ENCODE measurements around the gene MEGF10.

MEGF10 gene

GRCh38 chr5:127353796-127354195, 63.2 kb downstream of the MEGF10 start:
- Mint-ChIP-seq H3K4me1 (ENCODE audit: low read depth) (no peaks in the 10 kb centered on the region), H3K9me3 (no peaks in the 10 kb centered on the region), H3K36me3 (ENCODE audit: low read depth) (no peaks in the 10 kb centered on the region), H3K4me3 (no peak overlapping the region), H3K27ac (no peak overlapping the region), H3K27me3 (ENCODE audit: low read depth) (peaks cover 11% of the 10 kb centered on the region)

- Mint-ChIP-seq H3K9me3 (no peaks in the 10 kb centered on the region), H3K27me3 (ENCODE audit: low read depth) (peaks cover 12% of the 10 kb centered on the region), H3K36me3 (ENCODE audit: low read depth) (no peaks in the 10 kb centered on the region), H3K27ac (no peak overlapping the region), H3K4me1 (ENCODE audit: low read depth) (no peaks in the 10 kb centered on the region), H3K4me3 (no peak overlapping the region)
Observed at GRCh38 chr5:127355337-127355736, 64.7 kb downstream of the MEGF10 start.

GRCh38 chr5:127358284-127358683, 67.7 kb downstream of the MEGF10 start:
- Mint-ChIP-seq H3K27me3 (ENCODE audit: low read depth) (peaks cover 9% of the 10 kb centered on the region), H3K27ac (no peak overlapping the region), H3K36me3 (ENCODE audit: low read depth) (no peaks in the 10 kb centered on the region), H3K4me1 (ENCODE audit: low read depth) (no peaks in the 10 kb centered on the region), H3K9me3 (no peaks in the 10 kb centered on the region), H3K4me3 (no peak overlapping the region)

GRCh38 chr5:127358740-127359139, 68.1 kb downstream of the MEGF10 start:
- H3K36me3 Mint-ChIP-seq (ENCODE audit: low read depth): no peaks in the 10 kb centered on the region
- no peak overlapping the region for H3K4me3 Mint-ChIP-seq
- no peaks in the 10 kb centered on the region for H3K9me3 Mint-ChIP-seq
- H3K27me3 Mint-ChIP-seq (ENCODE audit: low read depth): peaks cover 9% of the 10 kb centered on the region
- no peaks in the 10 kb centered on the region for H3K4me1 Mint-ChIP-seq (ENCODE audit: low read depth)
- H3K27ac Mint-ChIP-seq: no peak overlapping the region

GRCh38 chr5:127359502-127359901, 68.9 kb downstream of the MEGF10 start:
- Mint-ChIP-seq H3K9me3 (no peaks in the 10 kb centered on the region), H3K4me1 (ENCODE audit: low read depth) (no peaks in the 10 kb centered on the region), H3K4me3 (no peak overlapping the region), H3K27me3 (ENCODE audit: low read depth) (peaks cover 14% of the 10 kb centered on the region), H3K27ac (no peak overlapping the region), H3K36me3 (ENCODE audit: low read depth) (no peaks in the 10 kb centered on the region)

- Mint-ChIP-seq H3K27me3 (ENCODE audit: low read depth) (peaks cover 9% of the 10 kb centered on the region), H3K36me3 (ENCODE audit: low read depth) (no peaks in the 10 kb centered on the region), H3K27ac (no peak overlapping the region), H3K9me3 (no peaks in the 10 kb centered on the region), H3K4me3 (no peak overlapping the region), H3K4me1 (ENCODE audit: low read depth) (no peaks in the 10 kb centered on the region)
Observed at GRCh38 chr5:127363403-127363802, 72.8 kb downstream of the MEGF10 start.

- no peaks in the 10 kb centered on the region for H3K4me1 Mint-ChIP-seq (ENCODE audit: low read depth)
- no peaks in the 10 kb centered on the region for H3K9me3 Mint-ChIP-seq
- H3K27me3 Mint-ChIP-seq (ENCODE audit: low read depth): peaks cover 5% of the 10 kb centered on the region
- no peaks in the 10 kb centered on the region for H3K36me3 Mint-ChIP-seq (ENCODE audit: low read depth)
- no peak overlapping the region for H3K4me3 Mint-ChIP-seq
- no peak overlapping the region for H3K27ac Mint-ChIP-seq
Observed at GRCh38 chr5:127367029-127367428, 76.4 kb downstream of the MEGF10 start.

- no peaks in the 10 kb centered on the region for H3K36me3 Mint-ChIP-seq (ENCODE audit: low read depth)
- no peaks in the 10 kb centered on the region for H3K4me1 Mint-ChIP-seq (ENCODE audit: low read depth)
- no peaks in the 10 kb centered on the region for H3K9me3 Mint-ChIP-seq
- H3K27me3 Mint-ChIP-seq (ENCODE audit: low read depth): peaks cover 8% of the 10 kb centered on the region
- no peak overlapping the region for H3K27ac Mint-ChIP-seq
- no peak overlapping the region for H3K4me3 Mint-ChIP-seq
Observed at GRCh38 chr5:127367946-127368465, 77.4 kb downstream of the MEGF10 start.

- Mint-ChIP-seq H3K36me3 (ENCODE audit: low read depth) (no peaks in the 10 kb centered on the region), H3K27me3 (ENCODE audit: low read depth) (peaks cover 3% of the 10 kb centered on the region), H3K27ac (no peak overlapping the region), H3K4me3 (no peak overlapping the region), H3K4me1 (ENCODE audit: low read depth) (no peaks in the 10 kb centered on the region), H3K9me3 (no peaks in the 10 kb centered on the region)
Observed at GRCh38 chr5:127369796-127370195, 79.2 kb downstream of the MEGF10 start.

- Mint-ChIP-seq H3K27me3 (ENCODE audit: low read depth) (peaks cover 3% of the 10 kb centered on the region), H3K4me3 (no peak overlapping the region), H3K27ac (no peak overlapping the region), H3K9me3 (no peaks in the 10 kb centered on the region), H3K4me1 (ENCODE audit: low read depth) (no peaks in the 10 kb centered on the region), H3K36me3 (ENCODE audit: low read depth) (no peaks in the 10 kb centered on the region)
Observed at GRCh38 chr5:127370631-127371030, 80.0 kb downstream of the MEGF10 start.

- H3K4me1 Mint-ChIP-seq (ENCODE audit: low read depth): no peaks in the 10 kb centered on the region
- H3K9me3 Mint-ChIP-seq: no peaks in the 10 kb centered on the region
- H3K36me3 Mint-ChIP-seq (ENCODE audit: low read depth): no peaks in the 10 kb centered on the region
- H3K4me3 Mint-ChIP-seq: no peak overlapping the region
- H3K27ac Mint-ChIP-seq: no peak overlapping the region
- peaks cover 3% of the 10 kb centered on the region for H3K27me3 Mint-ChIP-seq (ENCODE audit: low read depth)
Observed at GRCh38 chr5:127373858-127374491, 83.4 kb downstream of the MEGF10 start.

- Mint-ChIP-seq H3K27me3 (ENCODE audit: low read depth) (peaks cover 3% of the 10 kb centered on the region), H3K36me3 (ENCODE audit: low read depth) (no peaks in the 10 kb centered on the region), H3K4me3 (no peak overlapping the region), H3K27ac (no peak overlapping the region), H3K4me1 (ENCODE audit: low read depth) (no peaks in the 10 kb centered on the region), H3K9me3 (no peaks in the 10 kb centered on the region)
Observed at GRCh38 chr5:127375124-127375523, 84.5 kb downstream of the MEGF10 start.

- peaks cover 3% of the 10 kb centered on the region for H3K27me3 Mint-ChIP-seq (ENCODE audit: low read depth)
- no peak overlapping the region for H3K4me3 Mint-ChIP-seq
- H3K9me3 Mint-ChIP-seq: no peaks in the 10 kb centered on the region
- no peaks in the 10 kb centered on the region for H3K4me1 Mint-ChIP-seq (ENCODE audit: low read depth)
- no peaks in the 10 kb centered on the region for H3K36me3 Mint-ChIP-seq (ENCODE audit: low read depth)
- H3K27ac Mint-ChIP-seq: no peak overlapping the region
Observed at GRCh38 chr5:127375544-127376091, 85.0 kb downstream of the MEGF10 start.

- H3K27ac Mint-ChIP-seq: no peak overlapping the region
- H3K4me1 Mint-ChIP-seq (ENCODE audit: low read depth): no peaks in the 10 kb centered on the region
- no peaks in the 10 kb centered on the region for H3K36me3 Mint-ChIP-seq (ENCODE audit: low read depth)
- H3K4me3 Mint-ChIP-seq: no peak overlapping the region
- peaks cover under 1% of the 10 kb centered on the region for H3K27me3 Mint-ChIP-seq (ENCODE audit: low read depth)
- H3K9me3 Mint-ChIP-seq: no peaks in the 10 kb centered on the region
Observed at GRCh38 chr5:127377651-127378050, 87.1 kb downstream of the MEGF10 start.

- Mint-ChIP-seq H3K27me3 (ENCODE audit: low read depth) (peaks cover 9% of the 10 kb centered on the region), H3K4me1 (ENCODE audit: low read depth) (no peaks in the 10 kb centered on the region), H3K36me3 (ENCODE audit: low read depth) (no peaks in the 10 kb centered on the region), H3K4me3 (no peak overlapping the region), H3K9me3 (no peaks in the 10 kb centered on the region), H3K27ac (no peak overlapping the region)
Observed at GRCh38 chr5:127385936-127386335, 95.3 kb downstream of the MEGF10 start.
